OCI-LY1 (cell line): ENCODE measurements around the gene FUT8.

Experiments used
- EZH2 ChIP-seq: fragments of 200-600 bp; sonication (generic), shearing (Covaris generic); IDR thresholded peaks from 2 replicates; pipeline ENCODE4 v1.8.0; 2017; ENCODE audit warnings: borderline replicate concordance, mixed run types, mild to moderate bottlenecking, antibody characterized with exemption, low read length, moderate library complexity, mixed read lengths
- TF ChIP-seq, protein P1 (sequence below): fragments of 200-600 bp; sonication (generic), shearing (Covaris generic); IDR thresholded peaks from 2 replicates; pipeline ENCODE4 v1.5.1; 2017; ENCODE audit warnings: mild to moderate bottlenecking, antibody characterized with exemption, low read length, moderate library complexity, mixed read lengths

DNA sequence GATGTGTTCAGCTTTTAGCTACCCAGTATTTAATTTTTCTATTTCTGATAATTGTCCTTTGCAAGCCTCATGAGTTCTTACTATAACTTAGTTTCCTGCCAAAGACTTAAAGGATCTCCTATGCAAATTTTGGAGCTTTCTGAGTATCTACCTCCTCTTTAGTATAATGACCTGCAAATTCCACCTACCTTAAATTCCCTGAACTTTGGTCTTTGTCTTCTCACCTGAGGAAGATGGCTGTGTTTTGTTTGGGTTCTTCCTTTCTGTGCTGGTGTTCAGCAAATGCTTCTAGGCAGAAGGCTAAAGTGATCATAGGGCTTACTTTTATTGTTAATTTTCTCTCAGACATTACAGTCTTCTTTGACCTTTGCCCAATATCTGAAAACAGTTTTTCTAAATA, 142.8 kb downstream of the FUT8 start:
- TF ChIP-seq, protein P1, sequence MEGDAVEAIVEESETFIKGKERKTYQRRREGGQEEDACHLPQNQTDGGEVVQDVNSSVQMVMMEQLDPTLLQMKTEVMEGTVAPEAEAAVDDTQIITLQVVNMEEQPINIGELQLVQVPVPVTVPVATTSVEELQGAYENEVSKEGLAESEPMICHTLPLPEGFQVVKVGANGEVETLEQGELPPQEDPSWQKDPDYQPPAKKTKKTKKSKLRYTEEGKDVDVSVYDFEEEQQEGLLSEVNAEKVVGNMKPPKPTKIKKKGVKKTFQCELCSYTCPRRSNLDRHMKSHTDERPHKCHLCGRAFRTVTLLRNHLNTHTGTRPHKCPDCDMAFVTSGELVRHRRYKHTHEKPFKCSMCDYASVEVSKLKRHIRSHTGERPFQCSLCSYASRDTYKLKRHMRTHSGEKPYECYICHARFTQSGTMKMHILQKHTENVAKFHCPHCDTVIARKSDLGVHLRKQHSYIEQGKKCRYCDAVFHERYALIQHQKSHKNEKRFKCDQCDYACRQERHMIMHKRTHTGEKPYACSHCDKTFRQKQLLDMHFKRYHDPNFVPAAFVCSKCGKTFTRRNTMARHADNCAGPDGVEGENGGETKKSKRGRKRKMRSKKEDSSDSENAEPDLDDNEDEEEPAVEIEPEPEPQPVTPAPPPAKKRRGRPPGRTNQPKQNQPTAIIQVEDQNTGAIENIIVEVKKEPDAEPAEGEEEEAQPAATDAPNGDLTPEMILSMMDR, result no peak
- no peak for TF ChIP-seq EZH2
